OCI-LY1 (cell line): Measurements from ENCODE around the gene DDR1.

Source experiments
- CTCF ChIP-seq: fragments of 200-600 bp; sonication (generic), shearing (Covaris generic); IDR thresholded peaks from 2 replicates; pipeline ENCODE4 v1.5.1; 2017; ENCODE audit warnings: mild to moderate bottlenecking, antibody characterized with exemption, low read length, moderate library complexity, mixed read lengths
- EZH2 ChIP-seq: fragments of 200-600 bp; sonication (generic), shearing (Covaris generic); IDR thresholded peaks from 2 replicates; pipeline ENCODE4 v1.8.0; 2017; ENCODE audit warnings: borderline replicate concordance, mixed run types, mild to moderate bottlenecking, antibody characterized with exemption, low read length, moderate library complexity, mixed read lengths

GRCh38 chr6:30914076-30914853 lies 29.9 kb downstream of the DDR1 start, which contains the start of gene VARS2:
- TF ChIP-seq CTCF (peak; percentile 16; the same call in 1 of the 2 replicates), EZH2 (no peak)
